Progenitor cell of endocrine pancreas (in vitro differentiated cells): ENCODE measurements around the gene MYO9B. TPM values are rescaled to one million over a fixed set of nuclear protein-coding genes. Genes with fewer than 3 reads are reported as not detected.

ENCODE experiments used
- DNase-seq: peaks from one replicate; pipeline ENCODE4 v3.0.0; 2021; ENCODE audit warnings: low spot score; ENCODE audit not compliant: unreplicated experiment
- H3K27ac Mint-ChIP-seq: 2 replicates; pipeline ENCODE4 v1.8.0; 2021; ENCODE audit warnings: mild to moderate bottlenecking, moderate library complexity, mixed read lengths
- H3K27me3 Mint-ChIP-seq: 2 replicates; pipeline ENCODE4 v1.8.0; 2021; ENCODE audit warnings: mixed read lengths
- H3K36me3 Mint-ChIP-seq: 2 replicates; pipeline ENCODE4 v1.8.0; 2022; ENCODE audit warnings: mixed read lengths; ENCODE audit not compliant: insufficient read depth
- H3K4me1 Mint-ChIP-seq: 2 replicates; pipeline ENCODE4 v1.8.0; 2021; ENCODE audit warnings: low read depth, mixed read lengths
- H3K4me3 Mint-ChIP-seq: 2 replicates; pipeline ENCODE4 v1.8.0; 2021; ENCODE audit warnings: low read depth, mild to moderate bottlenecking, moderate library complexity, mixed read lengths
- H3K9me3 Mint-ChIP-seq: 2 replicates; pipeline ENCODE4 v1.8.0; 2021; ENCODE audit warnings: low read depth, mixed read lengths
- CTCF ChIP-seq: fragments of 200-600 bp; sonication (generic); IDR thresholded peaks from one replicate; pipeline ENCODE4 v1.5.0; 2021; ENCODE audit warnings: antibody characterized with exemption, mild to moderate bottlenecking; ENCODE audit not compliant: unreplicated experiment
- total RNA-seq: library from RNA; stranded (reverse); gene quantifications from 2 replicates; pipeline ENCODE4 v1.2.1, GENCODE V29; 2021

Gene MYO9B
- total RNA-seq, 1 donor from 2014 or later, result 79.7 TPM

DNA sequence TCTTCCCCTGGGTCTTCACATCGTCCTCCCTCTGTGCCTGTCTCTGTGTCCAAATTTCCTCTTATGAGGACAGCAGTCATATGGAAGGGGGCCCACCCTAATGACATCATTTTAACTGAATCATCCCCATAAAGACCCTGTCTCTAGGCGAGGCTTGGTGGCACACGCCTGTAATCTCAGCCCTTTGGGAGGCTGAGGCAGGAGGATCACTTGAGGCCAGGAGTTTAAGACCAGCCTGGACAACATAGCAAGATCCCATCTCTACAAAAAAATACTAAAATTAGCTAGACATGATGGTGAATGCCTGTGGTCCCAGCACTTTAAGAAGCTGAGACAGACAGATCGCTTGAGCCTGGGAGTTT lies 4.8 kb downstream of the MYO9B start:
- Mint-ChIP-seq H3K4me1 (peaks cover 10% of the 10 kb centered on the region), H3K9me3 (no peaks in the 10 kb centered on the region), H3K36me3 (no peaks in the 10 kb centered on the region), H3K27ac (no peak overlapping the region), H3K4me3 (no peak overlapping the region), H3K27me3 (no peaks in the 10 kb centered on the region)
- no peak for DNase-seq
- TF ChIP-seq CTCF, result no peak

DNA sequence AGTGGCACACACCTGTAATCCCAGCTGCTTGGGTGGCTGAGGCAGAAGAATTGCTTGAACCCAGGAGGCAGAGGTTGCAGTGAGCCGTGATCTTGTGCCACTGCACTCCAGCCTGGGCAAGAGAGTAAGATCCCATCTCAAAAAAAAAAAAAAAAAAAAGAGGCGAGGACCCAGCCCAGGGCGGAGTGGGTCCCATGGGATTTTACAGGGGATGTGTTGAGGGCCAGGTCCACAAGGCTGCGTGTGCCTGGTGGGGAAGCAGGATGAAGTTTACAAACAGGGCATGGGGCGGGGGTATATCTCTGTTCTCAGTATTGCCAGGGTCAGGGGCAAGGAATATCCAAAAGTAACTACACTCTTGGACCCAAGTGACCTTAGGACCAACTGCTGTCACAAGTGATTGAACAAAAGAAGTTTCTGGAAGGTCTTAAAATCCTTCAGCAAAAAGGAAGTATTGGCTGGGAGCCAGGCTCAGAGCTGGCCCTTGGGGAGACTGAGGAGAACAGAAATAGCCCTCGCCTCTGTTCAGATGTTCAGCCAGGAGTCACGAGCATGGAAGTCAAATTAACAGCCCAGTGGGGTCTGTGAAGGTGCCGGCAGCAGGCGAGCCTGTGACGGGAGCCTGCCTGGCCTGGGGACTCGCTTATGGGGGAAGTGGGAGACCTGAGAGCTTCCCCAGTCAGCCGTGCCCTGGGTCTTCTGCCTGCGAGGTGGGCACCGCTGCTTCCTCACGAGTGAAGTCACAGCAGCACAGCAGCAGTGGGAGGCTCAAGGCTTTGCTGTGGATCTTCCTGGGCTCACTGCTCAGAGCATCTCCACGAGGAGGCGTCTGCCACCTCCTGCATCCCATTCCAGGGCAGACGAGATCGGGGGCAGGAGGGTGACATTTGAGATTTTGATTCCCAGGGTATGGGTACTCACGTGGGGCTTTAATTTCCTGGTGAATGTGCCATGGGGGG lies 6.4 kb downstream of the MYO9B start:
- Mint-ChIP-seq H3K4me1 (peaks cover 4% of the 10 kb centered on the region), H3K27me3 (no peaks in the 10 kb centered on the region), H3K4me3 (no peak overlapping the region), H3K36me3 (no peaks in the 10 kb centered on the region), H3K27ac (no peak overlapping the region), H3K9me3 (no peaks in the 10 kb centered on the region)
- no peak for DNase-seq
- no peak for TF ChIP-seq CTCF

DNA sequence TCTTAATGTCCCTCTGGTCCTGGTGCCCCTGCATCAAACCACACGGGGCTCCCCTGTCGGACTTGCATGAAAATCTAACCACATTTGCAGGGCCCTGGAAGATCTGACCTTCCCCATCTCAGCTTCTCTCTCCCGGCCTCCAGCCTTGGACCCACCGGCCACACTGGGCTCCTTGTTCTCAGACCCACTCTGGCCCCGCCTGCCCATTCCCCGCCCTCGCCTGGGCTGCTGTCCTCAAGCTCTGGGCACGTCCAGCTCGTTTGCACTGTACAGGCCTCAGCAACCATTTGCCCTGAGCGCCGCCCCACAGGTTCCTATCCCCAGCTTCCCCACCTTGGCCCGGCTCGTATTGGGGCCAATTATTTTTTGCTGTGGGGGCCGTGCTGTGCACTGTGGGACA lies 10.5 kb downstream of the MYO9B start:
- no peak for TF ChIP-seq CTCF
- H3K27ac Mint-ChIP-seq, result no peak overlapping the region
- no peaks in the 10 kb centered on the region for H3K27me3 Mint-ChIP-seq
- DNase-seq, result no peak
- H3K4me1 Mint-ChIP-seq, result peaks cover 2% of the 10 kb centered on the region
- no peak overlapping the region for H3K4me3 Mint-ChIP-seq
- no peaks in the 10 kb centered on the region for H3K9me3 Mint-ChIP-seq
- peaks cover 5% of the 10 kb centered on the region for H3K36me3 Mint-ChIP-seq

DNA sequence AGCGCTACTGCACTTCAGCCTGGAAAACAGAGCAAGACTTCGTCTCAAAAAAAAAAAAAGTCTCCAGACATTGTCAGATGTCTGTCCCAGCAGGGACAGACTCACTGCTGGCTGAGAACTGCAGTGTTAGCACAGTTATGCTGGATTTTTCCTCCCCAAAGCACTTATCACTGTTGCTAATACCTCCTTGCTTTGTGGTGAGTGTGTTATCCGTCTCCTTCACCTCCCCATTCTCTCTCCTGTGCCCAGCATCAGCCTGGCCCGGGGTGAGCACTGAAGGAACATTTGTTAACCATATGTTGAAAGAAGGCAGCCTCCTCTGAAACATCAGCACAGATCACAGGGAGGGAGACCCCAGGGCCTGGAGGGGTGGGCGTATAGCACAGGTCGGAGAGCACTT lies 11.3 kb downstream of the MYO9B start:
- Mint-ChIP-seq H3K4me3 (no peak overlapping the region), H3K27ac (peak overlapping the region; percentile 17), H3K27me3 (no peaks in the 10 kb centered on the region)

GRCh38 chr19:17088552-17088951 lies 13.0 kb downstream of the MYO9B start:
- Mint-ChIP-seq H3K36me3 (peaks cover 5% of the 10 kb centered on the region), H3K9me3 (no peaks in the 10 kb centered on the region), H3K27ac (peak overlapping the region; percentile 19), H3K4me3 (no peak overlapping the region), H3K27me3 (no peaks in the 10 kb centered on the region), H3K4me1 (peaks cover 2% of the 10 kb centered on the region)
- DNase-seq, result no peak
- no peak for TF ChIP-seq CTCF

More for the DNA sequence above, 11.3 kb downstream of the MYO9B start:
- peaks cover 5% of the 10 kb centered on the region for H3K36me3 Mint-ChIP-seq
- no peak for DNase-seq
- TF ChIP-seq CTCF, result no peak
- no peaks in the 10 kb centered on the region for H3K9me3 Mint-ChIP-seq
- H3K4me1 Mint-ChIP-seq, result peaks cover 2% of the 10 kb centered on the region
